T47D (cell line): Measurements from ENCODE around the gene C11orf91.
"Not testable (repeated sequence)": the region's sequence is repeated elsewhere in the genome, so short reads cannot be mapped to it uniquely, and the experiment has no call there.

ENCODE experiments used
- DNase-seq, 2 experiments: peaks; one replicate each; pipeline versions ENCODE4 v3.0.0 to v3.0.0-alpha.2; 2011 to 2012; ENCODE audit warnings: low read depth in 1 of 2, low spot score in 1 of 2
- JUND ChIP-seq: IDR thresholded peaks from 2 replicates; pipeline ENCODE4 v1.6.1; 2012; ENCODE audit warnings: low read depth
- in situ Hi-C: cut with HindIII; loops from 2 replicates; pipeline ENCODE4 v1.10.0; 2016; ENCODE audit warnings: low sequenced_read_pairs, low pct_unique_long_range_greater_than_20kb

C11orf91 gene

DNA sequence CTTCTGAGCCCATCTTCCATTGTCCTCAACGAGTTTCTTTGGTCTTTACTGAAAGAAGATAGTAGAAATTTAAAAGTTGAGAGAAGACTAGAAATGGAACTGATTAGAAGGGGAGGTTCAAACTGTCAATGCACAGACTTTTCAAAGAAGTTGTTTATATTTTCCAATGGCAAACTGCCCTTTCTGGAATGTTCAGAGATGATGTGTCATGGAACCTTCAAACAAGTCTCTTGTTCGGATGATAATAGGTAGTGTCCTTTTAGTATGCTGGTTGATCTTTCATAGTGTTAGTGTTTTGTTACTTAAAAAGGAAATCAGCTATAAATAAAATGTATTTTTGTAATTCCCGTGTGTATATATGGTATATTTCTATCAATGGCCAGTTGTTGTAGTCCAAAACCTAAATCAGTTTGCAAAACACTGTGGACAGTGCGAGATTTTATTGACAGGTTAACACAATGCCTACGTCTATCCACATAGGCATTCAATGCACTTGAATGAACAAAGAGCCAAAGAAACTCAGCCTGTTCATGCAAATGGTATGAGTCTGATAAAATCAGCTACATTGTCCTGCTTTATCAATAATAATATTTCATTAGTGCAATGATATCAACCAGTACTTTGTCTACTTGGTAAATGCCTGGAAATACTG, 30.9 kb downstream of the C11orf91 start:
- in situ Hi-C loops, result no loop called here
- no peak for DNase-seq
- TF ChIP-seq JUND, result no peak

DNA sequence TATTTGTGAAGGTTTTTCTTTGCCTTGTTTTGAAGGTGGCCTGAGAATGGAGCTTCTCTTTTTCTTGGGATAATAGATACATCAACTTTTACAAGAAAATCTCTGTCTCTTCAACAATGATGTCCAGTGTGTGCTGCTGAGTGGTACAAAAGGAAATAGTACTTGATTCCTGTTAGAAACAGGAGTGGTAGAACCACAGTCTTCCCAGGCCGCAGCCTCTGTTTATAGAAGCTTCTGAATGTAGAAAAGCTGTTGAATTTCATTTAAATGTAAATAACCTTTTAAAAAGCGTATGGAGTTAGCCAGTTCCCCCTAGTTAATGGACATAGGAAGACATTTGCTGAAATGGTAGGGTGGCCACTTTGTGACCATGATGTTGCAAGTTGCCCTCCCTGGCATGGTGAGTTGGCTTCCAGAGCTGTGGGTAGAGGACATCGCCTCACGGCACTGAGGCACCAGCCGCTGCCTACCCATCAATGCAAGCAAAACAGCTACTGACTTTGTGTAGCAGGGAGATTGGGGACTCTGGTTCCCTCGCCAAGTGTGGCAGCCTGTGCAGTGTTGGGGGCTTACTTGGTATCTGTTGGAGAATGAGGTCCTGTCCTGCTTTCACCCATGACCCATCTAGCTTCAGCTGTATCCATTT, 31.6 kb downstream of the C11orf91 start:
- no peak for TF ChIP-seq JUND
- in situ Hi-C loops, result no loop called here
- DNase-seq, result no peak

DNA sequence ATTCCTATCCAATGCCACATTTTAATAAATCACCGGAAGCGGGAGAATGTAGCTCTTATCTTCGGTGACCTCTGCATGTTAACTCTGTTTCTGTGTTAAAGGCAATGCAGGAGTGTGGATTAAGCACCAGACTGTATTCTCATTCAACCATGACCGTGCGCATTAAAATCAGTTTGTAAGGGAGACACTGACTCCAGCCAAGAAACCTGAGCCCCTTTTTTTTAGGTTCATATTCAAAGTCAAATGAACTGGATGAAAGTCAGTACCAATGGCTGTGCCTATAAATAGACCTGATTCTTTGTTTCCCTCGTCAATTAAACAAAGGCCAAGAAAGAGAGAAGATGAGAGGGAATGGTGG, 32.2 kb downstream of the C11orf91 start:
- in situ Hi-C loops, result no loop called here
- no peak for DNase-seq
- TF ChIP-seq JUND, result no peak

DNA sequence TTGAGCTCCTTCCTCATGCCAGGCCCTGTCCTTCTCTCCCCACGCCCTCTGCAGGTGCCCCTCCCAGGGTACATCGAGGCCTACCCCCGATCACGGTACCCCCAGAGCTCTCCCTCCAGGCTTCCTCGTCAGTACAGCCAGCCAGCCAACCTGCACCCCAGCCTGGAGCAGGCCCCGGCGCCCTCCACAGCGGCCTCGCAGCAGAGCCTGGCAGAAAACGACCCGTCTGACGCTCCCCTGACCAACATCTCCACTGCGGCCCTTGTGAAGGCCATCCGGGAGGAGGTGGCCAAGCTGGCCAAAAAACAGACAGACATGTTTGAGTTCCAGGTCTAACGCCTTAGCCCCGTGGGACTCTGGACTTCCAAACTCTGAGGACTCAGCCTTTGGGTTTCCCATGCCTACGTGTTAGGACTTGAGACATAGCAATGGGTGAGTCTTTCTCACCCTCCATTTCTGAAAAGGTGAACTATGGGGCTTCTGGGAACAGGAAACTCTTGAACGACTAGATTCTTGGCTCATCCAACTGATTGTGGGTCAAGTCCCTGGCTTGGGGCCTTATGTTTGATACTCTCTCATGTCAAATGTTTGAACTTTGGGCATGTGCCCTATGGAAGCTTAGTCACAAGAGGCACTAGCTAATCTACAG, 32.7 kb downstream of the C11orf91 start:
- DNase-seq, result no peak
- no peak for TF ChIP-seq JUND
- in situ Hi-C loops, result no loop called here

DNA sequence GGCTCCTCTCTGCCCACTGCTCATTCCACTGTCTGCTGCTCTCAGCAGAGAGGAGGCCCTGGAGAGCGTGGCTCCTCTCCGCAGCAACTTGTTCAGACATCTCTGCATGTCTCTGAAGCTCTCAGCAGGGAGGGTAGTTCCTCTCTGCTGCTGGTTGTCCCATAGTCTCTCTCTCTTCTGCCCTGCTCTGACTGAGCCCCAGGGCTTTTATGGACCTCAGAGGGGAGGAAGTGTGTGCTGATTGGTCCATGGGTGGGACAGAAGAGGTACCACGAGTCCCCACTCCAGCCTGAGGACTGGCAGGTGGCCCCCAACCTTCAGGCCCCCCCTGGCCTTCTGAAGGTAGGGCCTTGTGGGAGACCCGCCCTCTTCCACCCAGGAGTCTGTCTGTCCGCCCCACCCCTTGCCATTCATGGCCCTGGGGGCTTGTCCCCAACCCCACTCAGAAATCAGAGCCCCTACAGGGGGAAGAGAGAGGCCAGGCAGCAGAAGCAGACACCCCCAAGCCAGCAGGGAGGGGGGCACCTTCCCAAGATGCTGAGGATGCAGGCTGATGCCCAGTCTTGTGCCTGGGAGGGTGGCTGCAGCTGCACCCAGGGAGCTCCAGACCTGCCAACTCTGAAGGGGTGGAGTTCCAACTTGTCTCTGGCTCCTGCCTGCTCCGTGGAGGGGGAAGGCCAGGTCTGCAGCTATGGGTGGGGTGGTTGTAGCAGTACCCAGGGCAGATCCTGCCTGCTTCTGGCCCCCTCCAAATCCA, 35.1 kb downstream of the C11orf91 start:
- TF ChIP-seq JUND, result no peak
- DNase-seq, result no peak
- in situ Hi-C loops, result no loop called here

DNA sequence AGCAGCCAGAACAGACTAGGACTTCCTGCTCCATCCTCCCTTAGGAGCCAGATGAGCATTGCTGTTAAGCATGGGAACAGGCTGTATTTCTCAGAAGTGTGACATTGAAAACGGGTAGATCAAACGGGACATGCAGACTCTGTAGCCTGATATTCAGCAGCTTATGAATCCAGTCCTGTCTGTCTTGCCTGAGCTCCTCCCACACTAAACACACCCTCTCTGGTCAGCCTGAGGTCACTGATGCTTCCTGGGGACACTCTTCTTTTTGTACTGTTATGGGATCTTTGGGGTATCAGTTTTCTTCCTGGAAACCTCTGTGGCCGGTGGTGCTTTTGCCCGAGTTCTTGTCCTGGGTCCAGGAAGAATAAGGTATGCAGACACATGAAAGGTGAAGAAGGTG, 35.8 kb downstream of the C11orf91 start:
- DNase-seq, result no peak
- TF ChIP-seq JUND, result no peak
- in situ Hi-C loops, result no loop called here

DNA sequence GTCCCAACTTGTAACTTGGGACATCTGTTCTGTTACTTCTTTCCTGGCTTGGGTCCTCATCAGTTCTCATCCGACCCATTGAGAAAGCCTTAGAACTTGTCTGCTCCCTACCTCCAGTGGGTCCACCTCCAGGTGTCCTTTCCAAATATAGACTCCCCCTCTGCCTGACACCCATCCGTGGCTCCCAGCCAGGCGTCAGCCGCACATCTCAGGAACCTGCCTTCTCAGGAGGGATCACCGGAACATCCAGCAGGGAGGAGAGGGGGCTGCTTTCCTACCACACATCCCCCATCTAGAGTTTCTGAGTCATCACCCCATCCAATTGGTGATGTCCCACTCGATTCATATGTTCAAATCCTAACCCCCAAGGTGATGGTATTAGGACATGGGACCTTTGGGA, 36.5 kb downstream of the C11orf91 start:
- DNase-seq, result no peak
- in situ Hi-C loops, result no loop called here
- TF ChIP-seq JUND, result no peak

DNA sequence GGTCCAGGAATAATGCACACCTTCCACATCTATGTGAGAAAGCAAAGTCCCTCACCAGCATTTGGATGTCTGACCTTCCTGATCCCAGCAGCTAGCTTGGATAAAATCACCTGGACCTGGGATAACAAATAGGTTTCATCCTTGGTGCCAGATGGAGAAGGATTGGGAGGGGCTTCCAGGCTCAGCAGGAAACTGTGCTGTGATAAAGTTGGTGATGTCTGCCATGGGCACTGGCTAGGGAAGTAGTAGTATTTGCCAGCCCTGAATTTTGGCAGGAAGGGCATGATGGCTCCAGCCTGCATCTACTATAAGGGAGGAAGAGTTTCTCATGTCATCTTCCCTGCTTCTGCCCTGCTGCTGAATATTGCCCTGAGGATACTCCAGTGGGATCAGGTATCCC, 37.5 kb downstream of the C11orf91 start:
- no peak for DNase-seq
- in situ Hi-C loops, result no loop called here
- no peak for TF ChIP-seq JUND

DNA sequence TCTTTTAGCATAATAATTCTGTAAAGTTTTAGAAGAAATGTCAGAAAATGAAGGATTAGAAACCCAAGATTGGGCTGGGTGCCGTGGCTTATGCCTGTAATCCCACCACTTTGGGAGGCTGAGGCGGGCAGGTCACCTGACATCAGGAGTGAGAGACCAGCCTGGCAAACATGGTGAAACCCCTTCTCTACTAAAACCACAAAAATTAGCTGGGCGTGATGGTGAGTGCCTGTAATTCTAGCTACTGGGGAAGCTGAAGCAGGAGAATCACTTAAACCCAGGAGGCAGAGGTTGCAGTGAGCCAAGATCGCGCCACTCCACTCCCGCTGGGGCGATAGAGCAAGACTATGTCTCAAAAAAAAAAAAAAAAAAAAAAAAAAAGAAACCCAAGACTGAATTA, 39.1 kb downstream of the C11orf91 start:
- DNase-seq, in situ Hi-C loops: not testable (repeated sequence)

DNA sequence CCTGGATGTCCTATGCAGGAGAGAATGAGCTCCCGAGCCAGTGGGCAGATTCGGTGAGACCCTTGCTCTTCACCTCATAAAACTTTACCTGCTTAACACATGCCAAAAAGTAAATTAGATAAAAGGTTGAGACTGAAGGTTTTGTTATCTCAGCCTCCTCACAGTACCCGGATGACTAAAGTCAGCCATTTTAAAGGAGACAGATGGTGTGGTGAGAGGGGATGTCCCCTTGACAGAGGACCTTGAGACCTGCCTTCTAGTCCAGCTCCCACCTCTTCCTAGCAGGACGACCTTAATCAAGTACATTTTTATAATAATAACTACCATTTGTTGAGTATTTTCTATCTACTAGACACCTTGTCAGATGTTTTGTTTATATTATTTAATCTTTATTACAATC, 39.7 kb downstream of the C11orf91 start:
- no peak for TF ChIP-seq JUND
- in situ Hi-C loops, result no loop called here
- DNase-seq, result no peak

DNA sequence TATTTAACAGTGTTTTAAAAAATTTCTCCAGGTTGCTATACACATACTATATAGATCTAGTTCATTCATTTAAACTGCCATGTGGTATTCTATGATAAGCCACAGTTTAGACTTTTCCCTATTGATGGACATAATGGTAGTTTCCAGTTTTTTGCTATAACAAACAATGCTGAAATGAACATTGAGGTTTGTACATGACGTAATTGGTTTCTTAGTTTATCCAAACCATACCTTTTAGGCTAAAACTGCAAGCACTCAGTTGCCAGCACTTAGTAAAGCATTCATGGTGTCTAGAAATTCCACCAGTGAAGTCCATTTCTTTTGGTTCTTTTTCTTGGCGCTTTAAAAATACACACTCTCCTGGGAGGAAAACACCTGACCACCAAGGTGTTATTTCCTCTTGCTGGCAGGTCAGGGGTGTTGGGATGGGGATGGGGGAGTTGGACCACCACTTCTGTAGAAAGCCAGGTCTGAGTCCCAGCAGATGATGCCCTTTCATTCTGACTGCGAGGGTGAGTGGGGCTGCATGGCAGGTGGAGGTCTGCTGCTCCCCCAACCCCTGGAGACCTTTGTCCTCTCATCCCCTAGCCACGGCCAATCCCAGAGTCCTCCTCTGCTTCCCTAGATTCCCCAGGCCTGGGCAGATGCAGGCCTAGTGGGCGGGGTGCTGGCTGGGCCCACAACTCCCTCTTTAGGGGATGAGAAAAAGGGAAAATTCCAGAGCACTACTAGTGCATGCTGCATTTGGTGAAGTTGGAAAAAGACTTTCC, 41.1 kb downstream of the C11orf91 start:
- in situ Hi-C loops, result no loop called here
- no peak for TF ChIP-seq JUND
- no peak for DNase-seq

DNA sequence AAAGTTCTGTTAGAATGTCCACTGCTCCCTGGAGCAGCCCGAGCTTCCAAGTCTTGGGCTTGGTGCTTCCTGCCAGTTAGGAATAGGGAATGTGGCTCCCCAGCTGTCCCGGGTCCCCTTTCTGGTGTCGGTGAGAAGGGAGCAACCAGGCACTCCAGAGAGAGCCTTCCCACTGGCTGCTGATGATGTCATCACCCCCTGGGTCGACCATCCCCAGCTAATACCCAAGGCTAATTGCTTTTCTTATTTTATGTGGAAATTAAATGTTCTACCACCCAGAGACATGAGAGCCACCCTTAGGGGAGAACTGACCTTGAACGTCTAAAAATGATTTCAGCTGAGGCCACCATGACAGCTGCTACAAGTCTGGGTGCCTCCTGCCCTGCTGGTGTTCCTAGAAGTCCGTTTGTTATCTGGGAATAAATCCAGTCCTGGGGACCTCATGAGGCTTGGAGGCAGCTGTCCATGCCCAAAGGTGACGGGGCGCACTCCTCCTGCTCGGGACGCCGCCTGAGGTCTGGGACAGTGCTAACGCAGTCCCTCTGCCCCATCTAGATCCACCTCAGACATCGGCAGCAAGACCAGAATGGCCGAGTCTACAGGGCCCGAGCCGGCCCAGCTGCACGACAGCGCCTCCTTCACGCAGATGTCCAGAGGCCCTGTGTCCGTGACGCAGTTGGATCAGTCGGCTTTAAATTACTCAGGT, 42.3 kb downstream of the C11orf91 start:
- TF ChIP-seq JUND, result no peak
- DNase-seq, result no peak
- in situ Hi-C loops, result no loop called here
